ENCODE results near the gene BICRA. TPM values are rescaled to one million over a fixed set of nuclear protein-coding genes. Genes with fewer than 3 reads are reported as not detected.
A peak's percentile ranks its signal among the peaks of the same experiment; 100 is the strongest.
"Not testable (repeated sequence)": the region's sequence is repeated elsewhere in the genome, so short reads cannot be mapped to it uniquely, and the experiment has no call there.

BICRA gene
- total and polyA plus RNA-seq, 7 donors, result 3.1 to 22.4 (median 9.9) TPM

DNA sequence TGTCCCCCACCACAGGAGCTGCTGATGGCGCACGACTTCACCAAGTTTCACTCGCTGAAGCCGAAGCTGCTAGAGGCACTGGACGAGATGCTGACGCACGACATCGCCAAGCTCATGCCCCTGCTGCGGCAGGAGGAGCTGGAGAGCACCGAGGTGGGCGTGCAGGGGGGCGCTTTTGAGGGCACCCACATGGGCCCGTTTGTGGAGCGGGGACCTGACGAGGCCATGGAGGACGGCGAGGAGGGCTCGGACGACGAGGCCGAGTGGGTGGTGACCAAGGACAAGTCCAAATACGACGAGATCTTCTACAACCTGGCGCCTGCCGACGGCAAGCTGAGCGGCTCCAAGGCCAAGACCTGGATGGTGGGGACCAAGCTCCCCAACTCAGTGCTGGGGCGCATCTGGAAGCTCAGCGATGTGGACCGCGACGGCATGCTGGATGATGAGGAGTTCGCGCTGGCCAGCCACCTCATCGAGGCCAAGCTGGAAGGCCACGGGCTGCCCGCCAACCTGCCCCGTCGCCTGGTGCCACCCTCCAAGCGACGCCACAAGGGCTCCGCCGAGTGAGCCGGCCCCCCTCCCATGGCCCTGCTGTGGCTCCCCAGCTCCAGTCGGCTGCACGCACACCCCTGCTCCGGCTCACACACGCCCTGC lies 132.1 kb downstream of the BICRA start:
- H3K27ac ChIP-seq, result no peak overlapping the region

DNA sequence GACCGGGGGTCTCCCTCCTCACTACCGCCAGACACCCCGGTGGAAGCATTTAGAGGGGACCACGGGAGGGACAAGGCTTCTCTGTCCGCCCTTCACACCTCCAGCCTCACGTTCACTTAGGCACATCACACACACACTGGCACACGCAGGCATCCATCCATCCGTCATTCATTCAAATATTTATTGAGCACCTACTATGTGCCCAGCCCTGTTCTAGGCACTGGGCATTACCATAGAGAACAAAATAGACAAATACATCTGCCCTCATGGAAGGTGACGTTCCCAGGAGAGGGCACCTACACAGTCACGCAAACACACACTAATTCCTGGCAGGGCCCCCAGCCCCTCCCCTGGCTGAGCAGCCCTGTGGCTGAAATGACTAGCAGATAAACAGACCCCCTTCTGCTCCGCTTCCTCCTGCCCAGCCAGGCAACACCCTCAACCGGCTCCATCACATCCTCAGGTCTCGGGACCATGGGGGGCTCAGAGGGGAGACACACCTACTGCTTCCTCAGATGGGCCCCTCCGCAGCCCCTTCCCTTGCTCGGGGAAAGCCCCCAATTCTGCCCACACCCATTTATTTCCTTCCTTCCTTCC lies 132.7 kb downstream of the BICRA start:
- DNase-seq, result no peak
- H3K9me3 ChIP-seq, result no peaks in the 10 kb centered on the region
- H3K27me3 ChIP-seq (ENCODE audit: insufficient read depth in 3 of 3, low read length in 2 of 3), result no peaks in the 10 kb centered on the region
- 76 to 82% (median 78%) methylated on average over 13 to 15 of the region's 15 CpGs for WGBS, 3 donors
- ATAC-seq, result no peak
- peaks cover 0 to 18% of the 10 kb centered on the region in 2 donors for H3K36me3 ChIP-seq (ENCODE audit: insufficient read depth in 1 of 2, low read depth in 1 of 2)
- TF ChIP-seq CTCF (IDR thresholded peaks at IDR 0.05), result no peak
- no peak overlapping the region for H3K4me3 ChIP-seq
- peaks cover 27% of the 10 kb centered on the region for H3K4me1 ChIP-seq
- H3K27ac ChIP-seq, result peak overlapping the region; percentile 79
- intact Hi-C loops (cut with DNase I), result loop anchor here in 1 of 2 donors (2.0 kb wide), 1 partner anchor 27 kb away; no protein-coding TSS in a partner anchor

More for the DNA sequence above, 132.1 kb downstream of the BICRA start:
- TF ChIP-seq CTCF (IDR thresholded peaks at IDR 0.05), result no peak
- intact Hi-C loops (cut with DNase I), result no loop called here
- WGBS, 3 donors, result 68 to 72% (median 68%) methylated on average over 45 to 48 of the region's 48 CpGs
- ATAC-seq (no peak), DNase-seq (no peak)
- H3K4me3 ChIP-seq, result no peak overlapping the region
- peaks cover 21% of the 10 kb centered on the region for H3K4me1 ChIP-seq
- no peaks in the 10 kb centered on the region for H3K9me3 ChIP-seq
- H3K36me3 ChIP-seq (ENCODE audit: insufficient read depth in 1 of 2, low read depth in 1 of 2), result peaks cover 0 to 20% of the 10 kb centered on the region in 2 donors
- H3K27me3 ChIP-seq (ENCODE audit: insufficient read depth in 3 of 3, low read length in 2 of 3), result no peaks in the 10 kb centered on the region

GRCh38 chr19:47742634-47743033 lies 133.7 kb downstream of the BICRA start:
- Histone ChIP-seq H3K4me1 (peaks cover 30% of the 10 kb centered on the region), H3K4me3 (peak overlapping the region; percentile 64), H3K27me3 (ENCODE audit: insufficient read depth in 3 of 3, low read length in 2 of 3) (no peaks in the 10 kb centered on the region), H3K27ac (peak overlapping the region; percentile 79), H3K9me3 (no peaks in the 10 kb centered on the region), H3K36me3 (ENCODE audit: insufficient read depth in 1 of 2, low read depth in 1 of 2) (peaks cover 0 to 26% of the 10 kb centered on the region in 2 donors)
- DNase-seq (no peak), ATAC-seq (no peak)
- 18 to 27% (median 22%) methylated on average over 13 of the region's 13 CpGs for WGBS, 3 donors
- intact Hi-C loops (cut with DNase I), result loop anchor here in 1 of 2 donors (1.0 to 2.0 kb wide), 2 partner anchors 19 to 28 kb away; no protein-coding TSS in a partner anchor
- no peak for TF ChIP-seq CTCF (IDR thresholded peaks at IDR 0.05)

DNA sequence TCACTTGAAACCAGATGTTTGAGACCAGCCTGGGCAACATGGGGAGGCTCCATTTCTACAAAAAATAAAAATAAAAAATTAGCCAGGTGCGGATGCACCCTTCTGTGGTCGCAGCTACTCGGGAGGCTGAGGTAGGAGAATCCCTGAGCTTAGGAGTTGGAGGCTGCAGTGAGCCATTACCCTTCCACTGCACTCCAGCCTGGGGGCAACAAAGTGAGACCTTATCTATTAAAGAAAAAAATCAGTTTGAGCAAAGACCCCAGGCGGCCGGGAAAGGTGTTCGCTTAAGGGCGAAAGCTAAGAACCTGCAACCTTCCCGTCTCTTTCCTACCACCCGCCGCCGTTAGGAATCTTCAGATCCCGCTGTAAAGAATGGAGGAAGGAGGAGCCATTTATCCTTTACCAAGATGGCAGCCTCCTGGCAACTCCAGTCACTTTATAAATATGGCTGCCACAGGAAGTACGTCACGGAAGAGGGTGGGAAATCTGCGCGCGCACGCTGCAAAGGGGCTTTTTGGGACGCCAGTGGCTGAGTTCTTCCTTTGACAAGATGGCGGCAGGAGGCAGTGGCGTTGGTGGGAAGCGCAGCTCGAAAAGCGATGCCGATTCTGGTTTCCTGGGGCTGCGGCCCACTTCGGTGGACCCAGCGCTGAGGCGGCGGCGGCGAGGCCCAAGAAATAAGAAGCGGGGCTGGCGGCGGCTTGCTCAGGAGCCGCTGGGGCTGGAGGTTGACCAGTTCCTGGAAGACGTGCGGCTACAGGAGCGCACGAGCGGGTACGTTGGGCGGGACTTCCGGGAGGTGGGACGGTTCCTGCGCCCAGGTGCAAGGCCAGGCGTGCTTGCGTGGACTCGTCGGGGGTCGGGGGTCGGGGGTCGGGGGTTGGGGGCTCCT lies 136.3 kb downstream of the BICRA start, which contains the start of gene NOP53:
Gene NOP53 (plus strand): TSS at position 537 of the 892 bp plus-strand sequence. CDS start 14 bp downstream, at position 551.
- peak; percentile 97 to 98 for DNase-seq
- H3K9me3 ChIP-seq, result no peaks in the 10 kb centered on the region
- peaks cover 0 to 46% of the 10 kb centered on the region in 2 donors for H3K36me3 ChIP-seq (ENCODE audit: insufficient read depth in 1 of 2, low read depth in 1 of 2)
- WGBS, 3 donors, result 4% methylated on average over 40 to 53 of the region's 53 CpGs
- peak within 1 kb of the TSS; percentile 92 for H3K4me3 ChIP-seq
- intact Hi-C loops (cut with DNase I), result loop anchor here in 1 of 2 donors (5.0 kb wide), 1 partner anchor 42 kb away; no protein-coding TSS in a partner anchor
- ATAC-seq, result peak; percentile 84 to 91 (median 86)
- H3K27ac ChIP-seq, result peak within 1 kb of the TSS; percentile 98
- no peak for TF ChIP-seq CTCF (IDR thresholded peaks at IDR 0.05)
- no peaks in the 10 kb centered on the region for H3K27me3 ChIP-seq (ENCODE audit: insufficient read depth in 3 of 3, low read length in 2 of 3)
- H3K4me1 ChIP-seq, result peaks cover 30% of the 10 kb centered on the region

DNA sequence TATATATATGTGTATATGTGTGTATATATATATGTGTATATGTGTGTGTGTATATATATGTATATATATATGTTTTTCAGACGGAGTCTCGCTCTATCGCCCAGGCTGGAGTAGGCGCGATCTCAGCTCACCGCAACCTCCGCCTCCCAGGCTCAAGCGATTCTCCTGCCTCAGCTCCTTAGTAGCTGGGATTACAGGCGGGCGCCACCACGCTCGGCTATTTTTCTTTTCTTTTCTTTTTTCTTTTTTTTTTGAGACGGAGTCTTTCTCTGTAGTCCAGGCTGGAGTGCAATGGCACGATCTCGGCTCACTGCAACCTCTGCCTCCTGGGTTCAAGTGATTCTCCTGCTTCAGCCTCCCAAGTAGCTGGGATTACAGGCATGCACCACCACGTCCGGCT lies 137.2 kb downstream of the BICRA start:
- not testable (repeated sequence) for DNase-seq; H3K27me3 ChIP-seq (ENCODE audit: insufficient read depth in 3 of 3, low read length in 2 of 3); H3K27ac ChIP-seq; ATAC-seq; H3K9me3 ChIP-seq
- 63 to 67% (median 64%) methylated on average over 17 of the region's 17 CpGs for WGBS, 3 donors
- Histone ChIP-seq H3K36me3 (ENCODE audit: insufficient read depth in 1 of 2, low read depth in 1 of 2) (peaks cover 4 to 47% of the 10 kb centered on the region in 2 donors), H3K4me1 (peaks cover 30% of the 10 kb centered on the region), H3K4me3 (peak overlapping the region; percentile 92)
- intact Hi-C loops (cut with DNase I), result loop anchor here in 1 of 2 donors (5.0 kb wide), 1 partner anchor 41 kb away; no protein-coding TSS in a partner anchor
